Vagina (tissue), 2 donors: ENCODE data around the gene COL4A5.

Experiments used
- POLR2A ChIP-seq, 2 donors: fragments of 450-650 bp; IDR thresholded peaks; one replicate each; pipeline ENCODE4 v1.6.1; 2017; ENCODE audit warnings: antibody characterized with exemption in 2 of 2, mild to moderate bottlenecking in 2 of 2, moderate library complexity in 2 of 2
- POLR2AphosphoS5 ChIP-seq, 2 donors: sonication (generic); formaldehyde crosslinking; IDR thresholded peaks; one replicate each; pipeline ENCODE4 v1.9.0; 2017; ENCODE audit warnings: antibody characterized with exemption in 2 of 2, mild to moderate bottlenecking in 2 of 2, low read depth in 1 of 2; ENCODE audit not compliant: insufficient read depth in 1 of 2
- TF ChIP-seq, protein P1 (sequence below), 3 experiments: fragments of 450-650 bp in 2 of 3; fragments of 200-600 bp in 1 of 3; sonication (generic) in 1 of 3; IDR thresholded peaks; one replicate each; pipeline ENCODE4 v1.5.1; 2017 to 2019; ENCODE audit warnings: antibody characterized with exemption in 3 of 3, mild to moderate bottlenecking in 2 of 3, moderate library complexity in 2 of 3

DNA sequence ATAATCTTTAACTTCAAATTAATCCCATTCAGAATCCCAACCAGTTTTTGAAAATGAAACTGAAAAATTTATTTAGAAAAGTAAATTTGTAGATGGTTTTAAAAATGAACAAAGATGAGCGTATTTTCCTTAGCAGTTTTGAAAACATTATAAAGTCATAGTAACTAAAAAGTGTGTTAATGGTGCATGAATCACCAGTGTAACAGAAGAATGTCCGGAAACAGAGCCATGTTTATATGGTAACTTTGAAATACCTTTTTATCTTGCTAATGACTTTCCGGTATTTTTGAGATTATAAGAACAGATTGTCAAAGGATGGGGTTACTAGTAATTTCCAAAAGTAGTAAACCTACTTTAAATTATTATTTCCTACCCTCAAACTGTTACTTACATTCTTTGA, 150.9 kb downstream of the COL4A5 start:
- TF ChIP-seq, protein P1, sequence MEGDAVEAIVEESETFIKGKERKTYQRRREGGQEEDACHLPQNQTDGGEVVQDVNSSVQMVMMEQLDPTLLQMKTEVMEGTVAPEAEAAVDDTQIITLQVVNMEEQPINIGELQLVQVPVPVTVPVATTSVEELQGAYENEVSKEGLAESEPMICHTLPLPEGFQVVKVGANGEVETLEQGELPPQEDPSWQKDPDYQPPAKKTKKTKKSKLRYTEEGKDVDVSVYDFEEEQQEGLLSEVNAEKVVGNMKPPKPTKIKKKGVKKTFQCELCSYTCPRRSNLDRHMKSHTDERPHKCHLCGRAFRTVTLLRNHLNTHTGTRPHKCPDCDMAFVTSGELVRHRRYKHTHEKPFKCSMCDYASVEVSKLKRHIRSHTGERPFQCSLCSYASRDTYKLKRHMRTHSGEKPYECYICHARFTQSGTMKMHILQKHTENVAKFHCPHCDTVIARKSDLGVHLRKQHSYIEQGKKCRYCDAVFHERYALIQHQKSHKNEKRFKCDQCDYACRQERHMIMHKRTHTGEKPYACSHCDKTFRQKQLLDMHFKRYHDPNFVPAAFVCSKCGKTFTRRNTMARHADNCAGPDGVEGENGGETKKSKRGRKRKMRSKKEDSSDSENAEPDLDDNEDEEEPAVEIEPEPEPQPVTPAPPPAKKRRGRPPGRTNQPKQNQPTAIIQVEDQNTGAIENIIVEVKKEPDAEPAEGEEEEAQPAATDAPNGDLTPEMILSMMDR (IDR thresholded peaks at IDR 0.05), result no peak
- TF ChIP-seq POLR2A (IDR thresholded peaks at IDR 0.05), result no peak
- no peak for TF ChIP-seq POLR2AphosphoS5 (IDR thresholded peaks at IDR 0.05; ENCODE audit: insufficient read depth in 1 of 2, low read depth in 1 of 2)
